ENCODE results near the gene GTF3C1.

GTF3C1 gene

GRCh38 chr16:27483624-27484023, 66.1 kb downstream of the GTF3C1 start:
- DNase-seq = no peak

GRCh38 chr16:27483088-27483437, 66.7 kb downstream of the GTF3C1 start:
- DNase-seq = no peak

DNA sequence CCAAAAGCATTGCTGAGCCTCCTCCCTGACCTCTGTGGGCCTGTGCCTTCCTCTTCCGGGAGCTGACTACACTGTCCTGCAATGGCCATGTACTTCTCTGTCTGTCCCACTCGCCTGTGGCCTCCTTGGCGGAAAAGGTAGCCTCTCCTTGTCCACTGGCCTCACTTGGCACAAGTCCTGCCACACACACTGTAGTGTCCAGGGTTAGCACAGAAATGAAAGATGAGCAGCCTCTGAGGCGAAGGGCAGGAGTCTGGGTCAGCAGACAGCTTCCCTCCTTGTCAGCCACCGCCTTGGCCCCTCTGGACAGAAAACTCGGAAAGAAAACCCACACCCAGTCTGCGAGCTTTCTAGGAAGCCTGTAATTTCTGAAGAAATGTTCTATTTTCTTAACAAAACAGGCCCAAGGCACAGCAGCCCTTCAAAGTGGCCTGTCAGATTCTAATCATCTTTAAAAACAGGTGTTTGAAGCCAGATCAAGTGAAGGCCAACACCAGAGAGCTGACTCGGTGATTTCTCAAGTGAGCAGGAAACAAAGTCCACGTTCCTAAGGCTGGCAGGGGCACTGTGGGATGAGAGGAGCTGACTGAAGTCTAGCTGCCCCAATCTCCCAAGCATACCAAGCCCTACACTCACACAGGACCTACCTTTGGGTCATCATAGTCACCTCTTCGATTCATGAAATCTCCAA, 67.2 kb downstream of the GTF3C1 start:
- DNase-seq = no peak

GRCh38 chr16:27481282-27481934, 68.3 kb downstream of the GTF3C1 start:
- DNase-seq = no peak

GRCh38 chr16:27480761-27481160, 69.0 kb downstream of the GTF3C1 start:
- DNase-seq = no peak

DNA sequence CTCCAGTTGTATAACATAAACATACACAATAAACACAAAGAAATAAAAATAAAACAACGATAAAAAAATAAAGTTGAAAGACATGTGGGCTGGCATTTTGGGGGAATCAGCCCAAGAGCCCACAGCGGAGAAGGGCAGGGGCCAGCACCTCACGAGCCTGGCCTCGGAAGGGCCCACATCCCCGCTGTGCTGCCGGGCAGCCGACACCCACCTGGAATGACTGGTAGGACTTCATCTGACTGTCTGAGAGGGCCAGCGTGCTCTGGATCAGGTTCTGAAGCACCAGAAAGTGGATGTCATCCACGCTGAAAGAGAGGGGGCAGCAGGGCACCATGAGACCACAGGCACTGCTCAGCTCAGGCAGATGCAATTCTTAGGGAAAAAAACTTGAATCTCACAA, 73.5 kb downstream of the GTF3C1 start:
- DNase-seq = no peak

DNA sequence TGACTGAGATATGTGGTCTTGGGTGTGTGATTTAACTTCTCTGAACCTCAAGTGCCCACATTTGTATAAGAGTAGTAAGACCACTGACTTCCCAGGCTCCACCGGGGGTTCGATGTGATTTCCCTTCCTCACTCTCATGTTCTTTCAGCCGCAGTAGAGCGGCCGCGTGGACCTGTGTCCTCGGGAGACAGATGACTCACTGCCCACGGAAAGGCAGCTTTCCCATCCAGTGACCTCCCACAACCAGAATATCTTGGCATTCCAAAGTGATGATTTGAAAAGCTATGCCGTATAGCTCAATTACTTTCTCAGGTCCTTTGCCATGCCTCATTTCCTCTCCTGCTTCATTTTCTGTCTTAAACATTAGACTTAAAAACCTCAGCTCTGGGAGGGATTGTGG, 74.2 kb downstream of the GTF3C1 start:
- DNase-seq = no peak

- DNase-seq = no peak
These were observed 74.8 kb downstream of the GTF3C1 start for GRCh38 chr16:27474921-27475320.

DNA sequence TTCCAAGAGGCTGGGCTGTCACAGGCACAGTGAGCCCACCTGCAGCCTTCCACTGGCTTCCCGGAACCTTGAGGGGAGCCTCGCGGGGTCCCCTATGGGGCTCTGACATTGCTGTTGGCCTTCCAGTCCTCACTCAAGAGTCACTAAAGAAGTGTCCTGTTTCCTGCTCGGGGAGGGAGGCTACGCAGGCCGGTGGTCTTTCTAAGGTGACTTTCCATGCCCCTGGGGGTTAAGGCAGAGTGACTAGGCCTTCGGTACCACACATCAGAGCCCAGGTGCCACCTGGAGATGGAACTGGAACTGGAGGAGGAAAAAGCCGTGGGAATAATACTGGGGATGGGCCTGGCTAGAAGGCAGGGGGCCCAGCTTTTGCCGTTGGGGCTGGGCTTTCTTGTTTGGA, 75.7 kb downstream of the GTF3C1 start:
- DNase-seq = no peak

DNA sequence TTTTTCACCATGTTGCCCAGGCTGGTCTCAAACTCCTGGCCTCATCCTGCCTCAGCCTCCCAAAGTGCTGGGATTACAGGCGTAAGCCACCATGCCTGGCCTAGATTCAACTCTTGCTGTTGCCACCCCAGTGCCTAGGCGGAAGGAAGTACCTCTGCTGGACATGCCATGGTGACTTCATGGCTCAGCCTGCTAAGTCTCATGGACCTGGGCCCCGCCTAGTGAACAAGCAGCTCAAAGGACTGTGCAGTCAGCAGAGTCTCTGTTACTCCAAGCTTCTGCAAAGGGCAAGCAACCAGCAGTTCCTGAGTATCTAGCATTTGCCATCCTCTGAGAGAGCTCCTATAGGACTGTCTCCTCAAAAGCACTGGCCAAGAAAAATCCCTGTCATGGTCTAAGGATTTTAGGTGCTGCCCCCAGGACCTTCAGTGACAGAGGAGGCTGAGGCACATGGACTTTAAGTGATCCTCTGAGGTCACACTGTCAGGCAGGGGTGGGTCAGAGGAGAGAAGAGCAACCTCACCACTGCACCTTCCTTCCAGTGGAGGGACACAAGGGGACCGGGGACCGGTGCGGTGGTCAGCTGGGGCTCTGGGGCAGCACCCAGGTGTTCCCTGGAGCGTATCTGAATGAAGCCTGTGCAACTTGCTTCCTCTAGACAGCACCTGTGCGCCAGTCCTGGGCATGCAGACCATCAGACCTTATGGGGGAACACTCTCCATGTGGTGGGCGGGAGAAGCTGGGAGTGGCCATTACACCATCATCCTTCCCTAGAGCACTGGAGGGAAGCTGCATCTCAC, 76.4 kb downstream of the GTF3C1 start:
- no peak for DNase-seq

DNA sequence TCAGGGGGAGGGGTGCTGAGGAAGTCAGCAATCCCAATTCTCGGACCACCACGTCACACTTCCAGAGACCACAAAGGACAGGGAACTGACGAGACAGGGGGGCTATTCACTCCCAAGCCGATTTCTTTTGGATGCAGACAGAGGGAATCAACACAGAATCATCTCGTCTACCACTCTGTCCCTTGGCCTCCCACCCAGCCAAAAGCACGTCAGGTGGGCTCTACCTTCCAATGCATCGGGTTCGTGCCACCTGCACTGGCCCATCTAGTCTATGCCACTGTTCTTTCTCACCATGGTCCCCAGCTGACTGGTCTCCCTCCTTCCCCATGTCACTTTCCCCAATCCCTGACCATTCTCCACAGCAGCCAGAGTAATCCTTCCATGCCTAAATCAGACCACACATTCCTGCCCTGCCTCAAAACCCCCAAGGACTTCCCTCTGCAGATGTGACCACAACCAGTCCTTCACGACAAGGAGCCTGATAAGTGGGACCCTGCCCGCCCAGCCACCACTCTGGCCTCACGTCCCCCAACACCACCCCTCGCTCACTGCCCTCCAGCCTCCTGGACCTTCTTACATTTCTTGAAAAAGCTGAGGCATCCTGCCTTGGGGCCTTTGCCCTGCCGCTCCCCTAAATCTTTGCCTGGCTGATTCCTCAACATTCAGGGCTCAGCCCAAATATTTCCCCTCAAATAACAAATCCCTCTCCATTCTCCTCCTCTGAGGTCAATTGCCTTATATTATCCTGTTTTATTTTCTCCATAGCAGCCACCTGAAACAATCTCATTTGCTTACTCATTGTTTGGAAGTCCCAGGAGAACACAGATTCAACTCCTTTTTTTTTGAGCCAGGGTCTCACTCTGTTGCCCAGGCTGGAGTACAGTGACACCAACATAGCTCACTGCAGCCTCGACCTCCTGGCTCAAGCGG, 77.4 kb downstream of the GTF3C1 start:
- no peak for DNase-seq

GRCh38 chr16:27471661-27472060, 78.1 kb downstream of the GTF3C1 start:
- DNase-seq = no peak

DNA sequence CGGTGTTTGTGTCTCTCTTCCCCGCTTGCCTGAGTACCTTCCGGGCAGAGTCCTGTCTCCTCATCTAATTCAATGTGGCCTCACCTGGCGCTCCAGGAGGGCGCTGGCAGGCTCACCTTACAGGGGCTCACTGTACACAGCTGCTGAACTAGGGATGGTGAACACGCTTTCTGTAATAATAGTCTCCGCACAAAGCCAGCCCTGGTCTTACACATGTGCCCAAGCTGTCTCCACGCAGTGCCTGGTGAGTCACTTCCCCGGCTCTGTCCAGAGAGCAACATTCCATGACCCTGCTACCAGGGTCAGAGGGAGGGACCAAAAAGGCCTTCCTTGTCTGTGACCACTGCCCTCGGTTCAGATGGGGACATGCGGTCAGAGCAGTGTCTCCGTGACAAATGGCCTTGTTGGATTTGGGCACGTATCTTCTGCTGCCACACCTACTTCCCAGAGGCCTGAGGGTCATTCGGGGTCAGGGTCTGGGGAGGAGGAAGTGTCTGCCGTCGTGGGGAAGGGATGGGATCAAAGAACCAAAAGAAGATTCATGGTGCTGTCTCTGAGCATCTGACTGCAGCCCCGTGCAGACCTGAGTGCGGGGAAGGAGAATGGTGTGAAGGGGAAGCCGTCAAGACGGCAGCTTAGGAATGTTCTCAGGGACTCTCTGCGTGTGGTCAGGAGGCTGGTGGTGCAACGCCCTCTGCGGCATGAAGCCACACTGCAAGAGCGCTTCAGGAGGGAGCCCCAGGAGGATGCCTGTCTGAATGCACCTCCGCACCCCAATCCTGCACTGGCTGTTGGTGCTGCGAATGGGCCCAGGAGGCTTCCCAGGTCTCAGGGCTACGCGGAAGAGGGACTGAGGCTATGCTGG, 78.9 kb downstream of the GTF3C1 start:
- no peak for DNase-seq

- DNase-seq = no peak
These were observed 80.7 kb downstream of the GTF3C1 start for GRCh38 chr16:27468941-27469531.

- no peak for DNase-seq
These were observed 84.2 kb downstream of the GTF3C1 start for GRCh38 chr16:27465483-27465879.

GRCh38 chr16:27464626-27465482, 84.9 kb downstream of the GTF3C1 start:
- no peak for DNase-seq

GRCh38 chr16:27463741-27464591, 85.7 kb downstream of the GTF3C1 start:
- DNase-seq = no peak

- no peak for DNase-seq
These were observed 86.6 kb downstream of the GTF3C1 start for GRCh38 chr16:27462846-27463682.

Measured in DMS53 (cell line).